ENCODE results near the gene OR8D2.

OR8D2 gene

GRCh38 chr11:124320097-124320496, at the start of gene OR8D2:
OR8D2 (minus strand) TSS chr11:124320197; CDS start chr11:124320197, 0 bp downstream.
- no peak for DNase-seq (ENCODE audit: low read depth)

GRCh38 chr11:124359566-124359965, 39.6 kb upstream of the OR8D2 start:
- DNase-seq (ENCODE audit: low read depth): no peak

GRCh38 chr11:124346311-124346955, 26.4 kb upstream of the OR8D2 start:
- DNase-seq (ENCODE audit: low read depth): no peak

GRCh38 chr11:124344346-124344745, 24.3 kb upstream of the OR8D2 start:
- DNase-seq (ENCODE audit: low read depth): no peak

- no peak for DNase-seq (ENCODE audit: low read depth)
Measured at GRCh38 chr11:124340142-124340447, 20.1 kb upstream of the OR8D2 start.

GRCh38 chr11:124339396-124340141, 19.6 kb upstream of the OR8D2 start:
- DNase-seq (ENCODE audit: low read depth): no peak

- DNase-seq (ENCODE audit: low read depth): no peak
Measured at GRCh38 chr11:124331873-124332272, 11.9 kb upstream of the OR8D2 start.

GRCh38 chr11:124329787-124330478, 9.9 kb upstream of the OR8D2 start:
- DNase-seq (ENCODE audit: low read depth): peak; percentile 59

GRCh38 chr11:124327775-124328174, 7.8 kb upstream of the OR8D2 start:
- no peak for DNase-seq (ENCODE audit: low read depth)

- no peak for DNase-seq (ENCODE audit: low read depth)
Measured at GRCh38 chr11:124322356-124322755, 2.4 kb upstream of the OR8D2 start.

- DNase-seq (ENCODE audit: low read depth): peak; percentile 91
Measured at GRCh38 chr11:124315052-124315451, 4.9 kb downstream of the OR8D2 start.

- no peak for DNase-seq (ENCODE audit: low read depth)
Measured at GRCh38 chr11:124313849-124314248, 6.1 kb downstream of the OR8D2 start, which contains the start of gene OR8D1. OR8D1 (minus strand) TSS chr11:124313949; CDS start chr11:124310766, 3,183 bp downstream.

GRCh38 chr11:124313131-124313530, 6.9 kb downstream of the OR8D2 start:
- DNase-seq (ENCODE audit: low read depth): no peak

GRCh38 chr11:124311670-124312069, 8.3 kb downstream of the OR8D2 start:
- no peak for DNase-seq (ENCODE audit: low read depth)

- DNase-seq (ENCODE audit: low read depth): no peak
Measured at GRCh38 chr11:124311269-124311668, 8.7 kb downstream of the OR8D2 start.

- DNase-seq (ENCODE audit: low read depth): peak; percentile 45
Measured at GRCh38 chr11:124310721-124311120, 9.3 kb downstream of the OR8D2 start.

- no peak for DNase-seq (ENCODE audit: low read depth)
Measured at GRCh38 chr11:124307093-124307492, 12.9 kb downstream of the OR8D2 start.

GRCh38 chr11:124302347-124303125, 17.5 kb downstream of the OR8D2 start:
- DNase-seq (ENCODE audit: low read depth): peak; percentile 51

- peak; percentile 61 for DNase-seq (ENCODE audit: low read depth)
Measured at GRCh38 chr11:124301548-124301947, 18.4 kb downstream of the OR8D2 start.

- peak; percentile 84 for DNase-seq (ENCODE audit: low read depth)
Measured at GRCh38 chr11:124297921-124298320, 22.1 kb downstream of the OR8D2 start.

GRCh38 chr11:124296016-124296415, 24.0 kb downstream of the OR8D2 start:
- DNase-seq (ENCODE audit: low read depth): no peak

GRCh38 chr11:124294687-124295086, 25.3 kb downstream of the OR8D2 start:
- DNase-seq (ENCODE audit: low read depth): no peak
